ENCODE results near the gene RPL12.

The RPL12 gene

GRCh38 chr9:127448112-127448805 lies 2.9 kb downstream of the RPL12 start:
- Histone ChIP-seq H3K9ac (peak overlapping the region; percentile 94 to 100 (median 98); a peak in 20 of 22 replicates), H4K20me1 (peaks cover 51 to 78% (median 73%) of the 10 kb centered on the region in 11 experiments), H3K4me2 (peak overlapping the region; percentile 91 to 100 (median 97)), H3K36me3 (peaks cover 68 to 76% (median 71%) of the 10 kb centered on the region in 11 experiments), H3K27ac (peak overlapping the region in 4 of 11 experiments; percentile 5 to 99 (median 98); a peak in 5 of 22 replicates), H3K27me3 (no peaks in the 10 kb centered on the region), H3K4me1 (peaks cover 31 to 67% (median 56%) of the 10 kb centered on the region in 10 experiments), H3K9me3 (replicated peaks in 1 of 11) (peaks cover 12 to 55% (median 27%) of the 10 kb centered on the region in 11 experiments; a peak in 21 of 22 replicates), H3K4me3 (peak overlapping the region; percentile 87 to 100 (median 96); a peak in 19 of 20 replicates)
- no peak for TF ChIP-seq Cebpa-rat (IDR thresholded peaks at IDR 0.05)

GRCh38 chr9:127447416-127448111 lies 3.6 kb downstream of the RPL12 start:
- Histone ChIP-seq H3K27me3 (no peaks in the 10 kb centered on the region), H3K9me3 (replicated peaks in 1 of 11) (peaks cover 15 to 62% (median 27%) of the 10 kb centered on the region in 11 experiments; a peak in 21 of 22 replicates), H3K9ac (peak overlapping the region in 3 of 11 experiments; percentile 98 to 100 (median 99); a peak in 3 of 22 replicates), H3K4me3 (peak overlapping the region in 9 of 10 experiments; percentile 87 to 100 (median 96); a peak in 10 of 20 replicates), H4K20me1 (peaks cover 51 to 81% (median 73%) of the 10 kb centered on the region in 11 experiments), H3K36me3 (peaks cover 75 to 82% (median 78%) of the 10 kb centered on the region in 11 experiments), H3K4me1 (peaks cover 26 to 66% (median 54%) of the 10 kb centered on the region in 10 experiments), H3K4me2 (peak overlapping the region in 10 of 11 experiments; percentile 91 to 100 (median 98); a peak in 18 of 22 replicates), H3K27ac (peak overlapping the region in 3 of 11 experiments; percentile 17 to 98 (median 97); a peak in 5 of 22 replicates)
- TF ChIP-seq Cebpa-rat (IDR thresholded peaks at IDR 0.05), result no peak

GRCh38 chr9:127446713-127447415 lies 4.3 kb downstream of the RPL12 start:
- H3K27ac ChIP-seq, result peak overlapping the region in 6 of 11 experiments; percentile 9 to 42 (median 30); a peak in 7 of 22 replicates

GRCh38 chr9:127445851-127446712 lies 5.1 kb downstream of the RPL12 start:
- peaks cover 15 to 65% (median 27%) of the 10 kb centered on the region in 11 experiments; a peak in 21 of 22 replicates for H3K9me3 ChIP-seq (replicated peaks in 1 of 11)
- peak overlapping the region in 1 of 11 experiments; percentile 33; a peak in 2 of 22 replicates for H3K27ac ChIP-seq
- H3K4me1 ChIP-seq, result peaks cover 20 to 59% (median 47%) of the 10 kb centered on the region in 10 experiments
- no peaks in the 10 kb centered on the region for H3K27me3 ChIP-seq
- no peak overlapping the region for H3K4me2 ChIP-seq
- TF ChIP-seq Cebpa-rat (IDR thresholded peaks at IDR 0.05), result no peak
- peaks cover 51 to 81% (median 73%) of the 10 kb centered on the region in 11 experiments for H4K20me1 ChIP-seq
- H3K4me3 ChIP-seq, result no peak overlapping the region
- peaks cover 89 to 97% (median 92%) of the 10 kb centered on the region in 11 experiments for H3K36me3 ChIP-seq
- H3K9ac ChIP-seq, result no peak overlapping the region

More at GRCh38 chr9:127446713-127447415, 4.3 kb downstream of the RPL12 start:
- Histone ChIP-seq H4K20me1 (peaks cover 51 to 81% (median 73%) of the 10 kb centered on the region in 11 experiments), H3K4me2 (peak overlapping the region in 6 of 11 experiments; percentile 91 to 100 (median 98); a peak in 6 of 22 replicates), H3K9ac (peak overlapping the region in 2 of 11 experiments; percentile 18 to 38; a peak in 2 of 22 replicates), H3K9me3 (replicated peaks in 1 of 11) (peaks cover 15 to 65% (median 27%) of the 10 kb centered on the region in 11 experiments; a peak in 21 of 22 replicates), H3K4me3 (peak overlapping the region in 2 of 10 experiments; percentile 88 to 100; a peak in 1 of 20 replicates), H3K27me3 (no peaks in the 10 kb centered on the region), H3K4me1 (peaks cover 20 to 59% (median 48%) of the 10 kb centered on the region in 10 experiments), H3K36me3 (peaks cover 81 to 89% (median 85%) of the 10 kb centered on the region in 11 experiments)
- TF ChIP-seq Cebpa-rat (IDR thresholded peaks at IDR 0.05), result no peak

- H3K9me3 ChIP-seq (replicated peaks in 1 of 11), result peaks cover 15 to 65% (median 27%) of the 10 kb centered on the region in 11 experiments; a peak in 21 of 22 replicates
- no peaks in the 10 kb centered on the region for H3K27me3 ChIP-seq
- peak overlapping the region in 1 of 11 experiments; percentile 22; a peak in 1 of 22 replicates for H3K9ac ChIP-seq
- no peak overlapping the region for H3K4me3 ChIP-seq
- TF ChIP-seq Cebpa-rat (IDR thresholded peaks at IDR 0.05), result 0 out of 22 replicates have a peak, but pooled peaks of 1 of the 11 experiments have one; percentile 11
- peak overlapping the region in 4 of 11 experiments; percentile 8 to 40 (median 28); a peak in 4 of 22 replicates for H3K4me2 ChIP-seq
- H4K20me1 ChIP-seq, result peaks cover 42 to 73% (median 65%) of the 10 kb centered on the region in 11 experiments
- peak overlapping the region in 5 of 11 experiments; percentile 20 to 61 (median 53); a peak in 5 of 22 replicates for H3K27ac ChIP-seq
- peaks cover 20 to 59% (median 47%) of the 10 kb centered on the region in 10 experiments for H3K4me1 ChIP-seq
- peaks cover 92 to 100% (median 96%) of the 10 kb centered on the region in 11 experiments for H3K36me3 ChIP-seq
Observed at GRCh38 chr9:127444921-127445850, 6.0 kb downstream of the RPL12 start.

GRCh38 chr9:127444283-127444920 lies 6.8 kb downstream of the RPL12 start:
- Histone ChIP-seq H3K9me3 (replicated peaks in 1 of 11) (peaks cover 15 to 65% (median 27%) of the 10 kb centered on the region in 11 experiments; a peak in 21 of 22 replicates), H3K4me1 (peaks cover 13 to 52% (median 40%) of the 10 kb centered on the region in 10 experiments), H3K27ac (peak overlapping the region in 8 of 11 experiments; percentile 28 to 61 (median 49); a peak in 14 of 22 replicates), H3K36me3 (peaks cover 92 to 100% (median 95%) of the 10 kb centered on the region in 11 experiments), H3K4me2 (peak overlapping the region in 7 of 11 experiments; percentile 8 to 40 (median 29); a peak in 15 of 22 replicates), H3K27me3 (no peaks in the 10 kb centered on the region), H3K9ac (peak overlapping the region in 4 of 11 experiments; percentile 4 to 25 (median 15); a peak in 8 of 22 replicates), H4K20me1 (peaks cover 34 to 66% (median 57%) of the 10 kb centered on the region in 11 experiments), H3K4me3 (no peak overlapping the region)
- TF ChIP-seq Cebpa-rat (IDR thresholded peaks at IDR 0.05), result no peak
